Breast epithelium (tissue), 3 donors: ENCODE measurements around the gene PTGIR.

Experiments
- POLR2A ChIP-seq: fragments of 450-650 bp; IDR thresholded peaks from one replicate; pipeline ENCODE4 v1.6.1; 2016; ENCODE audit warnings: antibody characterized with exemption, mild to moderate bottlenecking, moderate library complexity
- TF ChIP-seq, protein P1 (sequence below), 3 donors: fragments of 450-650 bp; IDR thresholded peaks; one replicate each; pipeline ENCODE4 v1.5.1; 2016 to 2017; ENCODE audit warnings: antibody characterized with exemption in 3 of 3, mild to moderate bottlenecking in 3 of 3, moderate library complexity in 3 of 3

DNA sequence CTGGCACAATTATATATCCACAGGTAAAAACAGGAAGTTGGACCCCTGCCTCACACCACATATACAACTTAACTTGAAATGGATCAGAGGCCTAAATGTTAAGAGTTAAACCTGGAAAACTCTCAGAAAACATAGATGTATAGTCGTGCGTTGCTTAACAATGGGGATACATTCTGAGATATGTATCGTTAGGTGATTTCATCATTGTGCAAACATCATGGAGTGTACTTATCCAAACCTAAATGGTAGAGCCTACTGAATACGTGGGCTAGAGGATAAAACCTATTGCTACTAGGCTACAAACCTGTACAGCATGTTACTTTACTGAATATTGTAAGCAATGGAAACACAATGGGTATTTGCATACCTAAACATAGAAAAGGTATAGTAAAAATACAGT lies 38.6 kb downstream of the PTGIR start:
- TF ChIP-seq, protein P1, sequence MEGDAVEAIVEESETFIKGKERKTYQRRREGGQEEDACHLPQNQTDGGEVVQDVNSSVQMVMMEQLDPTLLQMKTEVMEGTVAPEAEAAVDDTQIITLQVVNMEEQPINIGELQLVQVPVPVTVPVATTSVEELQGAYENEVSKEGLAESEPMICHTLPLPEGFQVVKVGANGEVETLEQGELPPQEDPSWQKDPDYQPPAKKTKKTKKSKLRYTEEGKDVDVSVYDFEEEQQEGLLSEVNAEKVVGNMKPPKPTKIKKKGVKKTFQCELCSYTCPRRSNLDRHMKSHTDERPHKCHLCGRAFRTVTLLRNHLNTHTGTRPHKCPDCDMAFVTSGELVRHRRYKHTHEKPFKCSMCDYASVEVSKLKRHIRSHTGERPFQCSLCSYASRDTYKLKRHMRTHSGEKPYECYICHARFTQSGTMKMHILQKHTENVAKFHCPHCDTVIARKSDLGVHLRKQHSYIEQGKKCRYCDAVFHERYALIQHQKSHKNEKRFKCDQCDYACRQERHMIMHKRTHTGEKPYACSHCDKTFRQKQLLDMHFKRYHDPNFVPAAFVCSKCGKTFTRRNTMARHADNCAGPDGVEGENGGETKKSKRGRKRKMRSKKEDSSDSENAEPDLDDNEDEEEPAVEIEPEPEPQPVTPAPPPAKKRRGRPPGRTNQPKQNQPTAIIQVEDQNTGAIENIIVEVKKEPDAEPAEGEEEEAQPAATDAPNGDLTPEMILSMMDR (IDR thresholded peaks at IDR 0.05): no peak
- no peak for TF ChIP-seq POLR2A
